ENCODE results near the gene MAGEF1.

GRCh38 chr3:184712248-184713039 lies 580 bp upstream of the MAGEF1 start:
- TF ChIP-seq POLR2AphosphoS5 (IDR thresholded peaks at IDR 0.05; ENCODE audit: low read depth, low read length) (no peak), SIN3A (IDR thresholded peaks at IDR 0.05; ENCODE audit: borderline replicate concordance, insufficient read depth, low read length) (no peak)
- TF ChIP-seq, protein P1, sequence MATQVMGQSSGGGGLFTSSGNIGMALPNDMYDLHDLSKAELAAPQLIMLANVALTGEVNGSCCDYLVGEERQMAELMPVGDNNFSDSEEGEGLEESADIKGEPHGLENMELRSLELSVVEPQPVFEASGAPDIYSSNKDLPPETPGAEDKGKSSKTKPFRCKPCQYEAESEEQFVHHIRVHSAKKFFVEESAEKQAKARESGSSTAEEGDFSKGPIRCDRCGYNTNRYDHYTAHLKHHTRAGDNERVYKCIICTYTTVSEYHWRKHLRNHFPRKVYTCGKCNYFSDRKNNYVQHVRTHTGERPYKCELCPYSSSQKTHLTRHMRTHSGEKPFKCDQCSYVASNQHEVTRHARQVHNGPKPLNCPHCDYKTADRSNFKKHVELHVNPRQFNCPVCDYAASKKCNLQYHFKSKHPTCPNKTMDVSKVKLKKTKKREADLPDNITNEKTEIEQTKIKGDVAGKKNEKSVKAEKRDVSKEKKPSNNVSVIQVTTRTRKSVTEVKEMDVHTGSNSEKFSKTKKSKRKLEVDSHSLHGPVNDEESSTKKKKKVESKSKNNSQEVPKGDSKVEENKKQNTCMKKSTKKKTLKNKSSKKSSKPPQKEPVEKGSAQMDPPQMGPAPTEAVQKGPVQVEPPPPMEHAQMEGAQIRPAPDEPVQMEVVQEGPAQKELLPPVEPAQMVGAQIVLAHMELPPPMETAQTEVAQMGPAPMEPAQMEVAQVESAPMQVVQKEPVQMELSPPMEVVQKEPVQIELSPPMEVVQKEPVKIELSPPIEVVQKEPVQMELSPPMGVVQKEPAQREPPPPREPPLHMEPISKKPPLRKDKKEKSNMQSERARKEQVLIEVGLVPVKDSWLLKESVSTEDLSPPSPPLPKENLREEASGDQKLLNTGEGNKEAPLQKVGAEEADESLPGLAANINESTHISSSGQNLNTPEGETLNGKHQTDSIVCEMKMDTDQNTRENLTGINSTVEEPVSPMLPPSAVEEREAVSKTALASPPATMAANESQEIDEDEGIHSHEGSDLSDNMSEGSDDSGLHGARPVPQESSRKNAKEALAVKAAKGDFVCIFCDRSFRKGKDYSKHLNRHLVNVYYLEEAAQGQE (IDR thresholded peaks at IDR 0.05; ENCODE audit: insufficient read depth in 1 of 2, low read depth in 2 of 2, low read length in 2 of 2) = no peak
